HK-2 (cell line): ENCODE measurements around the gene TBC1D32.
"Not testable (repeated sequence)": the region's sequence is repeated elsewhere in the genome, so short reads cannot be mapped to it uniquely, and the experiment has no call there.

Source experiments
- DNase-seq: peaks from one replicate; pipeline ENCODE4 v3.0.0-alpha.2; 2018; ENCODE audit not compliant: unreplicated experiment

Gene TBC1D32

GRCh38 chr6:121333196-121333595, 1.1 kb downstream of the TBC1D32 start:
- DNase-seq: no peak

- DNase-seq: no peak
These were observed 3.8 kb downstream of the TBC1D32 start for GRCh38 chr6:121330516-121330915.

- no peak for DNase-seq
These were observed 13.0 kb downstream of the TBC1D32 start for GRCh38 chr6:121321282-121321681.

GRCh38 chr6:121319603-121320002, 14.7 kb downstream of the TBC1D32 start:
- no peak for DNase-seq

- DNase-seq: no peak
These were observed 15.1 kb downstream of the TBC1D32 start for GRCh38 chr6:121319112-121319553.

GRCh38 chr6:121314381-121315112, 19.7 kb downstream of the TBC1D32 start:
- DNase-seq: no peak

GRCh38 chr6:121311814-121312213, 22.5 kb downstream of the TBC1D32 start:
- not testable (repeated sequence) for DNase-seq

GRCh38 chr6:121310495-121310894, 23.8 kb downstream of the TBC1D32 start:
- no peak for DNase-seq

GRCh38 chr6:121309768-121310469, 24.4 kb downstream of the TBC1D32 start:
- DNase-seq: no peak

- DNase-seq: no peak
These were observed 28.2 kb downstream of the TBC1D32 start for GRCh38 chr6:121305957-121306607.

- DNase-seq: no peak
These were observed 31.4 kb downstream of the TBC1D32 start for GRCh38 chr6:121302882-121303281.

GRCh38 chr6:121301156-121301555, 33.1 kb downstream of the TBC1D32 start:
- DNase-seq: not testable (repeated sequence)

- DNase-seq: no peak
These were observed 36.6 kb downstream of the TBC1D32 start for GRCh38 chr6:121297694-121298093.

GRCh38 chr6:121285041-121285440, 49.2 kb downstream of the TBC1D32 start:
- DNase-seq: no peak

GRCh38 chr6:121274666-121275295, 59.5 kb downstream of the TBC1D32 start:
- DNase-seq: no peak

- no peak for DNase-seq
These were observed 70.5 kb downstream of the TBC1D32 start for GRCh38 chr6:121263742-121264141.

GRCh38 chr6:121260651-121261102, 73.6 kb downstream of the TBC1D32 start:
- no peak for DNase-seq

GRCh38 chr6:121247386-121247785, 86.9 kb downstream of the TBC1D32 start:
- DNase-seq: no peak

GRCh38 chr6:121242386-121242785, 91.9 kb downstream of the TBC1D32 start:
- DNase-seq: no peak

- no peak for DNase-seq
These were observed 96.4 kb downstream of the TBC1D32 start for GRCh38 chr6:121237859-121238258.

- DNase-seq: no peak
These were observed 97.3 kb downstream of the TBC1D32 start for GRCh38 chr6:121236984-121237383.

GRCh38 chr6:121235386-121235785, 98.9 kb downstream of the TBC1D32 start:
- DNase-seq: no peak
